AG10803 (cell line): ENCODE data around the gene MCTP2.

ENCODE experiments used
- DNase-seq: peaks from one replicate; pipeline ENCODE4 v3.0.0; 2010; ENCODE audit warnings: low read depth
- H3K4me3 ChIP-seq: 2 replicates; pipeline ENCODE4 v1.5.1; 2011; ENCODE audit warnings: mild to moderate bottlenecking, low read length, control low read depth
- TF ChIP-seq, protein P1 (sequence below): conservative IDR thresholded peaks from 2 replicates; pipeline ENCODE4 v1.5.1; 2011; ENCODE audit warnings: mild to moderate bottlenecking, low read length, control low read depth, inconsistent platforms

Gene MCTP2

DNA sequence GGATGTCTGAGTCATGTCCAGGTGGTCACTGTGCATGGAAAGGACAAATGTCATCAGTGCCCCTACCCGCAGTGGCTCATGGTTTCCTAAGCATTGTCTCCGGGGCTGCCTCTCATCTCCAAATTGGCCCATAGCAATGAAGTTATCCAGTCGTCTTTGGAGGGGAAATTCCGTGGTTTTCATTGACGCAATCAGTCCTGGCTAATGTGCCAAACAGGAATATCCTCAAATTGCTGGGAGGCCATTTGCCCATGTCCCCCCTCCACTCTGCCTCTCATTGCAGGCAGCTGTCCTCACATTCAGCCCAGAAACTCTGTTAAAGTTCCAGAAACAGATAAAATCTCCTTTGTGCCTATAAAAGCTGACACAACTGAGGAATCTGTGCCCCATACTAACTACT, 81.6 kb downstream of the MCTP2 start:
- TF ChIP-seq, protein P1, sequence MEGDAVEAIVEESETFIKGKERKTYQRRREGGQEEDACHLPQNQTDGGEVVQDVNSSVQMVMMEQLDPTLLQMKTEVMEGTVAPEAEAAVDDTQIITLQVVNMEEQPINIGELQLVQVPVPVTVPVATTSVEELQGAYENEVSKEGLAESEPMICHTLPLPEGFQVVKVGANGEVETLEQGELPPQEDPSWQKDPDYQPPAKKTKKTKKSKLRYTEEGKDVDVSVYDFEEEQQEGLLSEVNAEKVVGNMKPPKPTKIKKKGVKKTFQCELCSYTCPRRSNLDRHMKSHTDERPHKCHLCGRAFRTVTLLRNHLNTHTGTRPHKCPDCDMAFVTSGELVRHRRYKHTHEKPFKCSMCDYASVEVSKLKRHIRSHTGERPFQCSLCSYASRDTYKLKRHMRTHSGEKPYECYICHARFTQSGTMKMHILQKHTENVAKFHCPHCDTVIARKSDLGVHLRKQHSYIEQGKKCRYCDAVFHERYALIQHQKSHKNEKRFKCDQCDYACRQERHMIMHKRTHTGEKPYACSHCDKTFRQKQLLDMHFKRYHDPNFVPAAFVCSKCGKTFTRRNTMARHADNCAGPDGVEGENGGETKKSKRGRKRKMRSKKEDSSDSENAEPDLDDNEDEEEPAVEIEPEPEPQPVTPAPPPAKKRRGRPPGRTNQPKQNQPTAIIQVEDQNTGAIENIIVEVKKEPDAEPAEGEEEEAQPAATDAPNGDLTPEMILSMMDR = no peak
- peak; percentile 36 for DNase-seq
- no peak overlapping the region for H3K4me3 ChIP-seq

DNA sequence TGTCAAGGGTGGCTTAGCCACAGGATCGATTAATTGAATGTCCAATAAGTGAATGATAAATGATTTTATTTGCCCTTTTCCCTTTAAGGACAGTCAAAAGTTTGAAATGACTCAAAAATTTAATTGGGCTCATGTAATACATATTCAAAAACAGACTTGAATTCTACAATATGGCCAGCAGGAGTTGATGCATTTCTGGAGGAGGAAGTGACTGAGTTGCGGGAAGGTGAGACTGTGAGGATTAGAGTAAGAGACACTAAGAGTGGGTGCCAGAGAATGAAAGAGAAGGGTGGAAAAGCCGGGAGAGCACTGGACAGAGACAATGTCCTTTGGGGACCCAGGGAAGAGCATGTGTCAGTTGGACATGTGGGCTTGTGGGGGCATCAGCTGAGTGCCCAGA, 83.3 kb downstream of the MCTP2 start:
- no peak for DNase-seq
- H3K4me3 ChIP-seq = no peak overlapping the region
- TF ChIP-seq, protein P1 = no peak

DNA sequence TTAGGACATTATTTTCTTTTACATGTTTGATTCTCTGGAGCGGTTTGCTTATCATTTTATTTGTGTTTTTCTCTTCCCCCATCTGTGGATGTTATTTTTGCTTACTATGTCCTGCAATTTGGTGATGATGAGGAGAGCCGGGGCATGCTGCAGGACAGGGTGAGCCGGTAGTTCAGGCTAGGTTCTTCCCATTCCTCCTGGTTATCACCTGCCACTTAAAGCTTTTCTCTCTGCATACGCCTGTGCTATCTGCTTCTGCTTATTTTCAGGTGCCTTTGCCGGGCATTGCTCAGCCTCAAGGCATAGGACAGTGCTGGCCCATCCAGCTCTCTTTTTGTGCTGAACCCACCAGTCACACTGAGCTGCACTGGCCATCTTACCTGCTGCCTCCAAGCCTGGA, 85.8 kb downstream of the MCTP2 start:
- TF ChIP-seq, protein P1 = no peak
- no peak for DNase-seq
- no peak overlapping the region for H3K4me3 ChIP-seq

DNA sequence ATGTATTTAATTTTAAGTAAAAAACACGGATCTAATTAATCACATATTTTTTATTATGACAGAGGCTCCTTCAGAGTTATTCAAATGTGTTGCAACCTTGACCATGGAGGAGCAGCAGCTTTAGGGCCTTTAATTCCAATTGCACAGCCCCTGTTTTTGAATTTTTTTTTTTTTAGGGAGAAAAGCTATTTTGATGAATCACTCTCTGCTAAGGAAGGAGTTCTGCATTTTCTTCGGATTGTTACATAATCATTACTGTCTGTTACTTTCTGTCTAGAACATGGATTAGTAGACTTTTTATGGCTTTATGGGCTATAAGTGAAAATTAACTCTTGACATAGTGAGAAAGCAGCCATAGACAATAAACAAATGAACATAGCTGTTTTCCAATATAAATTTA, 90.8 kb downstream of the MCTP2 start:
- no peak overlapping the region for H3K4me3 ChIP-seq
- TF ChIP-seq, protein P1 = no peak
- DNase-seq = peak; percentile 68

DNA sequence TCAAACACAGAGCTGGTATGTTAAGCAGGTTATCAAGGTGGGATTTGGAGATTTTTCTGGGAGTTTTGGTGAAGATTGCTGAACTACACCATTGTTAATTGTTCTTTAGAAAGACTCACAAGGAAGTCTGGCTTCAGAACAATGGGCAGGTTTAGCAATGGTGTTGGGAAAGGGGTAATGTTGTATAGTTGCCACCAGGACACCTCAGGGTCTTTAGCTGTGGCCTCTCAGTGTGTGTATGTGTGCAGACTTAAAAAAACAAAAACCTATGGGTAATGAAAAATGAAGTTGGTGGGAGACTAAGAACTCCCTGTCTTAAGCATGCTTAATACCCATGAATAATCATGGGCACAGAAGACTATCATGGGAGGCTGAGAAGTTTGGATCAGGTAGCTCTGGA, 91.7 kb downstream of the MCTP2 start:
- TF ChIP-seq, protein P1 = no peak
- DNase-seq = no peak
- H3K4me3 ChIP-seq = no peak overlapping the region

DNA sequence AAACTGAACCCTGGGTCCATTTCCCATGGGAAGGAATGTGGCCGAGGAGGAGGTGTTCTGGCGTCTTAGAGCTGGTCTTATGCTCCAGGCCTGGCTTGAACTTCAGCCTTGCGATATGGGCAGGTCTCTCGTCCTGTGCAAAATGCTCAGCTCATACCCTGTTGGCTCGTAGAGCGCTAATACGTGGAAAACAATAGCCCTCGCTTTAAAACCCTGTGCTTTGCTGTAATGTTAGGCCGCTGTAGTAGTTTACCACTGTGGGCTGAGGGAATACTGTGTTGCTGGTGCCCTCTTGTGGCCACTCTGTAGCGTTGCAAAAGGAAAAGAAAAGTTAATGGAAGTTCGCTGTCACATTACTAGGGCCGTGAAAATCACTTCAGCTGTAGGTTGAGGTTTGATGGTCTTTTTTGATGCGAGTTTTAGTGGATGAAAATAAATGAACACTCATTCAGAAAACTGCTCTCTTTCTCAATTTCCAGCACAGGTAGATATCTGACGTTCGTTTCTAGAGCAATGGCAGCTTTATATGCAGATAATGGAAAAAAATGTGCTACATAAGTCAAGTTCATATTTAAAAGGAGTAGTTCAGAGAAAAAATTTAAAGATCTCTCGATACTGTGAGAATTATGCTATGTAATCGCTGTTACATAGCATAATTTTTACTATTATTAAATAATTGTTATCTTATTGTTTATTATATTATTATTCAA, 92.9 kb downstream of the MCTP2 start:
- DNase-seq = peak; percentile 58
- no peak overlapping the region for H3K4me3 ChIP-seq
- TF ChIP-seq, protein P1 = peak; percentile 96

DNA sequence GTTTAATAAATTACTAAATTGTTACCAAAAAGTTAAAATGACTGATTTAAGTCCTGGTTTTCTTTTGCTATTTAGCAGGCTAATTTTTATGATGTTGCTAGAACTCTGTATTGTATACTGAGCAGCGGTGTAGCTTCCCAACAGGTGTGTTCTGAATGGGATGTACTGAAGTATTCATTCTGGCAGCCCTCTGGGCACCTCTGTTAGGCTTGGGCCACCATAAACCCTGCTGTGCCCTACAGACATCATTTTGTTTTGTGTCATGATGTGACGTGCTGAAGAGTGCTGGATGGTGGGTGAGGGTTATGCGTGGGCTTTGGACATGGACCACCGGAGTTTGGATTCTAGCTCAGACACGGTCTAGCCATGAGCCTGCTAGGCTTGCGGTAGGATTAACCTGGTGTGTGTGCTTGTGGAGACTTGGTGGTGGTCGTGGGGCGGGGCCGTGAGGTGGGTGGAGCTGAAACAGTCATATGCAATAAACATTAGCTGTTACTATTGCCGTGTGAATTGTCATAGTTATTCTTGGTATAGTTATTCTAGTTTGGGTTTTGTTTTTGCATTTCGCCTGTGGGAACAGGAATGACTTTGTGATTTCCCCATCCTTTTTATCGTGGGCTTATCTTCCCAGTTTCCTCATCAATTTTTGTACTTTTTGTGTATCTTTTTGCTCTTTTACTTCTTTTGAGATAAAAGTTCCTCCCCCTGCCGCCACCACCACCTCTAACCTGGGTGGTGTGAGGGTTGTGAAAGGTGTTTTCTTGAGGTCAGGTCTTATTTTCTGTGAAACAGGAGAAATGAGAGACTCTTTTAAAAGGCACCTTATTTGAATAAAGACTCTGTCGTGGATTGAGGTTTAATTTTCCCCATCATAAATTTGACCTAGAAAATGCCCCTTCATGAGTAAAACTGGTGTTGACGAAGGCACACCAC, 93.7 kb downstream of the MCTP2 start:
- no peak overlapping the region for H3K4me3 ChIP-seq
- TF ChIP-seq, protein P1 = no peak
- DNase-seq = no peak
